GM18520 (cell line): Measurements from ENCODE around the gene NOS1.

ENCODE experiments used
- ATAC-seq: cut with Tn5 transposase; IDR thresholded peaks from one replicate; pipeline ENCODE4 v1.9.1; 2021; ENCODE audit not compliant: unreplicated experiment

Gene NOS1

GRCh38 chr12:117363953-117364486 is 2.6 kb upstream of the NOS1 start:
- no peak for ATAC-seq

GRCh38 chr12:117363056-117363662 is 1.7 kb upstream of the NOS1 start:
- ATAC-seq = no peak

- no peak for ATAC-seq
Observed at GRCh38 chr12:117362391-117362790, 965 bp upstream of the NOS1 start.

- no peak for ATAC-seq
Observed at GRCh38 chr12:117361905-117362304, 479 bp upstream of the NOS1 start.

GRCh38 chr12:117360551-117361346 is 677 bp downstream of the NOS1 start:
- no peak for ATAC-seq

GRCh38 chr12:117360222-117360550 is 1.2 kb downstream of the NOS1 start:
- ATAC-seq = no peak

GRCh38 chr12:117359029-117359845 is 2.2 kb downstream of the NOS1 start:
- ATAC-seq = no peak

GRCh38 chr12:117356048-117356447 is 5.4 kb downstream of the NOS1 start:
- ATAC-seq = no peak

GRCh38 chr12:117352883-117353282 is 8.5 kb downstream of the NOS1 start:
- ATAC-seq = no peak

- ATAC-seq = no peak
Observed at GRCh38 chr12:117352206-117352605, 9.2 kb downstream of the NOS1 start.

- no peak for ATAC-seq
Observed at GRCh38 chr12:117350140-117350539, 11.3 kb downstream of the NOS1 start.

- ATAC-seq = no peak
Observed at GRCh38 chr12:117347588-117347987, 13.8 kb downstream of the NOS1 start.

- no peak for ATAC-seq
Observed at GRCh38 chr12:117344716-117345115, 16.7 kb downstream of the NOS1 start.

GRCh38 chr12:117343849-117344248 is 17.6 kb downstream of the NOS1 start:
- no peak for ATAC-seq

- no peak for ATAC-seq
Observed at GRCh38 chr12:117343296-117343695, 18.1 kb downstream of the NOS1 start.

- ATAC-seq = no peak
Observed at GRCh38 chr12:117342682-117343081, 18.7 kb downstream of the NOS1 start.

GRCh38 chr12:117342247-117342646 is 19.2 kb downstream of the NOS1 start:
- no peak for ATAC-seq

GRCh38 chr12:117339104-117339503 is 22.3 kb downstream of the NOS1 start:
- no peak for ATAC-seq

GRCh38 chr12:117334855-117335587 is 26.4 kb downstream of the NOS1 start:
- no peak for ATAC-seq

- no peak for ATAC-seq
Observed at GRCh38 chr12:117334051-117334450, 27.4 kb downstream of the NOS1 start.

GRCh38 chr12:117333331-117333881 is 28.0 kb downstream of the NOS1 start:
- ATAC-seq = no peak
